K562 (cell line): Measurements from ENCODE around the gene ZNF487. TPM values are rescaled to one million over a fixed set of nuclear protein-coding genes. Genes with fewer than 3 reads are reported as not detected.

ENCODE experiments used
- CTBP1 ChIP-seq: fragments of 450-650 bp; IDR thresholded peaks from 2 replicates; pipeline ENCODE4 v1.6.1; 2016; ENCODE audit warnings: borderline replicate concordance
- HMGN3 ChIP-seq: IDR thresholded peaks from 2 replicates; pipeline ENCODE4 v1.6.1; 2011; ENCODE audit warnings: borderline replicate concordance, low read depth, mild to moderate bottlenecking, mixed read lengths, low read length; ENCODE audit not compliant: insufficient read length; ENCODE audit errors: extremely low read depth
- KDM4B ChIP-seq, 2 experiments: fragments of 450-650 bp in 1 of 2; sonication (generic) in 1 of 2; IDR thresholded peaks; 2 replicates each; pipeline ENCODE4 v1.6.1; 2016 to 2017; ENCODE audit warnings: borderline replicate concordance in 2 of 2, antibody characterized with exemption in 1 of 2, low read depth in 1 of 2, mild to moderate bottlenecking in 1 of 2
- RCOR1 ChIP-seq, 2 experiments: IDR thresholded peaks; 2 replicates each; pipeline ENCODE4 v1.6.1; 2012; ENCODE audit warnings: low read depth in 2 of 2, low read length in 2 of 2, borderline replicate concordance in 1 of 2, improper control_type of control experiment in 1 of 2
- TEAD4 ChIP-seq, 2 experiments: sonication (generic) in 1 of 2; formaldehyde crosslinking in 1 of 2; IDR thresholded peaks; 2 replicates each; pipeline versions ENCODE4 v1.6.1 to v1.8.0; 2012 to 2022; ENCODE audit warnings: borderline replicate concordance in 1 of 2, inconsistent platforms in 1 of 2, low read length in 1 of 2, mild to moderate bottlenecking in 1 of 2, missing genetic modification reagents in 1 of 2
- polyA plus RNA-seq, 8 experiments: library from polyadenylated mRNA; depleted of rRNA in 4 of 8; stranded (reverse) in 5 of 8; unstranded in 3 of 8; fragments of >200 nt; fragmentation: Nextera tagmentation in 2 of 8; fragmentation: Illumina TruSeq in 1 of 8; extraction: Ambion mirVana in 2 of 8; extraction: Trizol in 1 of 8; gene quantifications; 2 replicates each; pipeline versions ENCODE4 v1.2.1 to v1.2.3, GENCODE V29; 2011 to 2014; ENCODE audit warnings: inconsistent platforms in 1 of 8, missing spikeins in 1 of 8
- total RNA-seq, 7 experiments: library from RNA; depleted of rRNA in 6 of 7; stranded (reverse); fragments of >200 nt in 6 of 7; fragmentation: Illumina TruSeq in 2 of 7; extraction: Trizol in 2 of 7; gene quantifications; 2 replicates each; pipeline versions ENCODE4 v1.2.1 to v1.2.3, GENCODE V29; 2011 to 2021; ENCODE audit warnings: low replicate concordance in 1 of 7
- TF ChIP-seq, protein P1 (sequence below): fragments of 200-800 bp; sonication (Bioruptor generic); IDR thresholded peaks from 2 replicates; pipeline ENCODE4 v1.6.1; 2016; ENCODE audit warnings: missing genetic modification characterization, missing compliant biosample characterization
- TF ChIP-seq, protein P2 (sequence below): sonication (generic); formaldehyde crosslinking; IDR thresholded peaks from 2 replicates; pipeline ENCODE4 v1.8.0; 2023; ENCODE audit warnings: mild to moderate bottlenecking, missing genetic modification reagents
- TF ChIP-seq, protein P3 (sequence below): sonication (generic); formaldehyde crosslinking; IDR thresholded peaks from 2 replicates; pipeline ENCODE4 v1.8.0; 2022; ENCODE audit warnings: mild to moderate bottlenecking, missing genetic modification reagents
- TF ChIP-seq, protein P4 (sequence below): sonication (generic); formaldehyde crosslinking; IDR thresholded peaks from 2 replicates; pipeline ENCODE4 v1.8.1; 2023; ENCODE audit warnings: mild to moderate bottlenecking, missing genetic modification reagents, moderate library complexity
- TF ChIP-seq, protein P5 (sequence below): fragments of 450-650 bp; IDR thresholded peaks from 2 replicates; pipeline ENCODE4 v1.6.1; 2017; ENCODE audit warnings: antibody characterized with exemption, mild to moderate bottlenecking

The ZNF487 gene
- total and polyA plus RNA-seq, 9 of the 15 experiments (the other 6 are each of a cell fraction or from before 2014, with no cell fraction given), result 1.9 to 6.5 (median 4.2) TPM

DNA sequence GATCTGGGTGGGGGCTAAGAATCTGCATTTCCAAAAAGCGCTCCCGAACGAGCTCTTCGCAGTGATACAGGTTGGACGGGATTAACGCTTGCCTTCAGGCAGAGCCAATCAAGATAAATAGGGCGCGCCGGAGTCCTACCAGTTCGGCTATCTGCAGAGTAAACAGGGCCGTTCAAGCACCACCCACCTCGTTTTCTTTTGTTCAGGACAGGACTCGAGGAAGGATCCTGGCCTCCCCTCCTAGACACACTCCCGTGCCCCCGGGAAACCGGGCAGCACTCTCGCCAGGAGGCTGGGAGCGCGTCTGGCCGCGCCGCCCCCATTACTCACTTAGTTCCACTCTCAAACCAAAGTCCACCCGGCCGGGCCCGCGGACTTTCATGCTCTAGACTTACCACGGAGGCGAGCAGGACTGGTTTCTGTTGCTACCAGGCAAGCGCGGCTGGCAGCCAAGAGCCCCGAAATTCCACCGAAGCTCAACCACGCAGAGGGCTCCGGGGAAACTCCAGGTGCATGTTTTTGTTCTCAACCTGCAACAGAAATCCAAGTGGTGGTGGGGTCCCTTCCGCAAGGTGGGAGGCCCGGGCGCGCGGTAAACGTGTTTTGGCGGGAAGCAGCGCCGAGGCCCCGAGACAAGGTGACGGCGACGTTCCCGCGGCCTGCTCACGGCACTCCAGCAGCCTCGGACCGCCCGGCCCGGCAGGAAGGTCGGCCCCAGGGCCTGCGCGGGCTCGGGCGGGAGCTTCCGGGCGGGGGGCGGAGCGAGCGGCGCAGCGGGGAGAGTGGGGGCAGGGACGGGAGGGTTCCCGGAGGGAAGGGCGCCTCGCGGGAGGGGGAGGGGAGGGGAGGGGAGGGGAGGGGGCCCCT is 40.6 kb upstream of the ZNF487 start (continued):
- TF ChIP-seq, protein P1, sequence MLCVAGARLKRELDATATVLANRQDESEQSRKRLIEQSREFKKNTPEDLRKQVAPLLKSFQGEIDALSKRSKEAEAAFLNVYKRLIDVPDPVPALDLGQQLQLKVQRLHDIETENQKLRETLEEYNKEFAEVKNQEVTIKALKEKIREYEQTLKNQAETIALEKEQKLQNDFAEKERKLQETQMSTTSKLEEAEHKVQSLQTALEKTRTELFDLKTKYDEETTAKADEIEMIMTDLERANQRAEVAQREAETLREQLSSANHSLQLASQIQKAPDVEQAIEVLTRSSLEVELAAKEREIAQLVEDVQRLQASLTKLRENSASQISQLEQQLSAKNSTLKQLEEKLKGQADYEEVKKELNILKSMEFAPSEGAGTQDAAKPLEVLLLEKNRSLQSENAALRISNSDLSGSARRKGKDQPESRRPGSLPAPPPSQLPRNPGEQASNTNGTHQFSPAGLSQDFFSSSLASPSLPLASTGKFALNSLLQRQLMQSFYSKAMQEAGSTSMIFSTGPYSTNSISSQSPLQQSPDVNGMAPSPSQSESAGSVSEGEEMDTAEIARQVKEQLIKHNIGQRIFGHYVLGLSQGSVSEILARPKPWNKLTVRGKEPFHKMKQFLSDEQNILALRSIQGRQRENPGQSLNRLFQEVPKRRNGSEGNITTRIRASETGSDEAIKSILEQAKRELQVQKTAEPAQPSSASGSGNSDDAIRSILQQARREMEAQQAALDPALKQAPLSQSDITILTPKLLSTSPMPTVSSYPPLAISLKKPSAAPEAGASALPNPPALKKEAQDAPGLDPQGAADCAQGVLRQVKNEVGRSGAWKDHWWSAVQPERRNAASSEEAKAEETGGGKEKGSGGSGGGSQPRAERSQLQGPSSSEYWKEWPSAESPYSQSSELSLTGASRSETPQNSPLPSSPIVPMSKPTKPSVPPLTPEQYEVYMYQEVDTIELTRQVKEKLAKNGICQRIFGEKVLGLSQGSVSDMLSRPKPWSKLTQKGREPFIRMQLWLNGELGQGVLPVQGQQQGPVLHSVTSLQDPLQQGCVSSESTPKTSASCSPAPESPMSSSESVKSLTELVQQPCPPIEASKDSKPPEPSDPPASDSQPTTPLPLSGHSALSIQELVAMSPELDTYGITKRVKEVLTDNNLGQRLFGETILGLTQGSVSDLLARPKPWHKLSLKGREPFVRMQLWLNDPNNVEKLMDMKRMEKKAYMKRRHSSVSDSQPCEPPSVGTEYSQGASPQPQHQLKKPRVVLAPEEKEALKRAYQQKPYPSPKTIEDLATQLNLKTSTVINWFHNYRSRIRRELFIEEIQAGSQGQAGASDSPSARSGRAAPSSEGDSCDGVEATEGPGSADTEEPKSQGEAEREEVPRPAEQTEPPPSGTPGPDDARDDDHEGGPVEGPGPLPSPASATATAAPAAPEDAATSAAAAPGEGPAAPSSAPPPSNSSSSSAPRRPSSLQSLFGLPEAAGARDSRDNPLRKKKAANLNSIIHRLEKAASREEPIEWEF (CRISPR knock-in tag), result peak; percentile 75
- TF ChIP-seq, protein P2, sequence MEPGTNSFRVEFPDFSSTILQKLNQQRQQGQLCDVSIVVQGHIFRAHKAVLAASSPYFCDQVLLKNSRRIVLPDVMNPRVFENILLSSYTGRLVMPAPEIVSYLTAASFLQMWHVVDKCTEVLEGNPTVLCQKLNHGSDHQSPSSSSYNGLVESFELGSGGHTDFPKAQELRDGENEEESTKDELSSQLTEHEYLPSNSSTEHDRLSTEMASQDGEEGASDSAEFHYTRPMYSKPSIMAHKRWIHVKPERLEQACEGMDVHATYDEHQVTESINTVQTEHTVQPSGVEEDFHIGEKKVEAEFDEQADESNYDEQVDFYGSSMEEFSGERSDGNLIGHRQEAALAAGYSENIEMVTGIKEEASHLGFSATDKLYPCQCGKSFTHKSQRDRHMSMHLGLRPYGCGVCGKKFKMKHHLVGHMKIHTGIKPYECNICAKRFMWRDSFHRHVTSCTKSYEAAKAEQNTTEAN, result peak; percentile 75
- TF ChIP-seq TEAD4 (IDR thresholded peaks at IDR 0.05; ENCODE audit: low read length) (no peak; the same call in 1 of the 2 replicates), TEAD4 (CRISPR knock-in tag; IDR thresholded peaks at IDR 0.05; ENCODE audit: borderline replicate concordance) (peak; percentile 63; the same call in 1 of the 2 replicates), KDM4B (IDR thresholded peaks at IDR 0.05; ENCODE audit: borderline replicate concordance in 2 of 2, low read depth in 1 of 2) (peak in 1 of 2 experiments; percentile 57; a peak in 1 of 4 replicates), CTBP1 (no peak), HMGN3 (peak; percentile 58), RCOR1 (IDR thresholded peaks at IDR 0.05; ENCODE audit: borderline replicate concordance in 1 of 2, low read depth in 2 of 2, low read length in 2 of 2) (peak in 1 of 2 experiments; percentile 51; a peak in 2 of 4 replicates)
- TF ChIP-seq, protein P3, sequence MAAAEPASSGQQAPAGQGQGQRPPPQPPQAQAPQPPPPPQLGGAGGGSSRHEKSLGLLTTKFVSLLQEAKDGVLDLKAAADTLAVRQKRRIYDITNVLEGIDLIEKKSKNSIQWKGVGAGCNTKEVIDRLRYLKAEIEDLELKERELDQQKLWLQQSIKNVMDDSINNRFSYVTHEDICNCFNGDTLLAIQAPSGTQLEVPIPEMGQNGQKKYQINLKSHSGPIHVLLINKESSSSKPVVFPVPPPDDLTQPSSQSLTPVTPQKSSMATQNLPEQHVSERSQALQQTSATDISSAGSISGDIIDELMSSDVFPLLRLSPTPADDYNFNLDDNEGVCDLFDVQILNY (CRISPR knock-in tag), result peak; percentile 83; the same call in 1 of the 2 replicates
- TF ChIP-seq, protein P4, sequence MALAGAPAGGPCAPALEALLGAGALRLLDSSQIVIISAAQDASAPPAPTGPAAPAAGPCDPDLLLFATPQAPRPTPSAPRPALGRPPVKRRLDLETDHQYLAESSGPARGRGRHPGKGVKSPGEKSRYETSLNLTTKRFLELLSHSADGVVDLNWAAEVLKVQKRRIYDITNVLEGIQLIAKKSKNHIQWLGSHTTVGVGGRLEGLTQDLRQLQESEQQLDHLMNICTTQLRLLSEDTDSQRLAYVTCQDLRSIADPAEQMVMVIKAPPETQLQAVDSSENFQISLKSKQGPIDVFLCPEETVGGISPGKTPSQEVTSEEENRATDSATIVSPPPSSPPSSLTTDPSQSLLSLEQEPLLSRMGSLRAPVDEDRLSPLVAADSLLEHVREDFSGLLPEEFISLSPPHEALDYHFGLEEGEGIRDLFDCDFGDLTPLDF, result peak; percentile 92; the same call in 1 of the 2 replicates
- TF ChIP-seq, protein P5, sequence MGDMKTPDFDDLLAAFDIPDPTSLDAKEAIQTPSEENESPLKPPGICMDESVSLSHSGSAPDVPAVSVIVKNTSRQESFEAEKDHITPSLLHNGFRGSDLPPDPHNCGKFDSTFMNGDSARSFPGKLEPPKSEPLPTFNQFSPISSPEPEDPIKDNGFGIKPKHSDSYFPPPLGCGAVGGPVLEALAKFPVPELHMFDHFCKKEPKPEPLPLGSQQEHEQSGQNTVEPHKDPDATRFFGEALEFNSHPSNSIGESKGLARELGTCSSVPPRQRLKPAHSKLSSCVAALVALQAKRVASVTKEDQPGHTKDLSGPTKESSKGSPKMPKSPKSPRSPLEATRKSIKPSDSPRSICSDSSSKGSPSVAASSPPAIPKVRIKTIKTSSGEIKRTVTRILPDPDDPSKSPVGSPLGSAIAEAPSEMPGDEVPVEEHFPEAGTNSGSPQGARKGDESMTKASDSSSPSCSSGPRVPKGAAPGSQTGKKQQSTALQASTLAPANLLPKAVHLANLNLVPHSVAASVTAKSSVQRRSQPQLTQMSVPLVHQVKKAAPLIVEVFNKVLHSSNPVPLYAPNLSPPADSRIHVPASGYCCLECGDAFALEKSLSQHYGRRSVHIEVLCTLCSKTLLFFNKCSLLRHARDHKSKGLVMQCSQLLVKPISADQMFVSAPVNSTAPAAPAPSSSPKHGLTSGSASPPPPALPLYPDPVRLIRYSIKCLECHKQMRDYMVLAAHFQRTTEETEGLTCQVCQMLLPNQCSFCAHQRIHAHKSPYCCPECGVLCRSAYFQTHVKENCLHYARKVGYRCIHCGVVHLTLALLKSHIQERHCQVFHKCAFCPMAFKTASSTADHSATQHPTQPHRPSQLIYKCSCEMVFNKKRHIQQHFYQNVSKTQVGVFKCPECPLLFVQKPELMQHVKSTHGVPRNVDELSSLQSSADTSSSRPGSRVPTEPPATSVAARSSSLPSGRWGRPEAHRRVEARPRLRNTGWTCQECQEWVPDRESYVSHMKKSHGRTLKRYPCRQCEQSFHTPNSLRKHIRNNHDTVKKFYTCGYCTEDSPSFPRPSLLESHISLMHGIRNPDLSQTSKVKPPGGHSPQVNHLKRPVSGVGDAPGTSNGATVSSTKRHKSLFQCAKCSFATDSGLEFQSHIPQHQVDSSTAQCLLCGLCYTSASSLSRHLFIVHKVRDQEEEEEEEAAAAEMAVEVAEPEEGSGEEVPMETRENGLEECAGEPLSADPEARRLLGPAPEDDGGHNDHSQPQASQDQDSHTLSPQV, result peak; percentile 79
